GM19397 (cell line): Measurements from ENCODE around the gene NFATC4.

Experiments used
- ATAC-seq: cut with Tn5 transposase; IDR thresholded peaks from one replicate; pipeline ENCODE4 v1.9.1; 2021; ENCODE audit warnings: mild to moderate bottlenecking, moderate library complexity; ENCODE audit not compliant: unreplicated experiment

Gene NFATC4

DNA sequence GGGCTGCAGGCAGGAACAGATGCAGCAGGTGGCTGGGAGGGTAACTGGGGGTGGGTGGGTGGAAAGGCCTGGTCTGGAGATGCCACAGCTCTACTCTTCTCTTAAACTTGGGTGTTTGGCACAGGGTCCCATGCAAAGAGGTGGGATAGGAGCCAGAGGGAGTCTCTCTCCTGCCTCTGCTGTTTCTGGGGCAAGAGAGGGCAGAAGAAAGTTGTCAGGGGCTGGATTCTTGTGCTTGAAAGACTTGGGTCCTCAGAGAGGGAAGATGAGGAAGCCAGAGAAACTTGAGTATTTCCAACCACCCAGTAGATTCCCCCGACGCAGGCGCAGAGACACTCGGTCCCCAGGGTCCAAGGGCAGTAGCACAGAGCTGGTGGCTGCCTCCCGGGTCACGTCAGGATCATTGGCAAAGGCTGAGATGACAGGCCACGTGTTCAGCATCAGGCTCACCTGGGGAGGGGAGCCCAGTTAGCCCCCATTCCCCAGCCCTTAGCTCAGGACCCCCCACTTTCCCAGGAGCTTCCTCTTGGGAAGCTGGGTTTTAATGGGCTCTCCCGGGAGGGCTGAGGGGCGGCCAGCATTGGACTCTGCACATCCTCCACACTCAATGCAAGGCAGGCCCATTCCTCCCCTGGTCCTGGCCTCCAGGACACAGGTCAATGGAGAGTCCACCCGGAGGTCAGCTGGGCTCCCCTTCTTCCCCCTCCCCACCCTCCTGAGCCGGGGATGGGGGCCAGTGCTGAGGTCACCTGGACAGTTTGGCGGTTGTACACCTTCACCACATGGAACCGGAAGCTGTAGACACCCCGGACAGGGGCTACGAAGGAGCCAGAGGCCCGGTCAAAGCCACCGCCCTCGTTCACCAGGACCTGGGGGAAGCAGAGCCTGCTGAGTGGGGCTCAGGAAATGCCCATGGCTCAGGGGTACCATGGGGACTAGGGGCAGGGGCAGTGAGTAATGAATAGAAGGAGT lies 59.8 kb downstream of the NFATC4 start:
- no peak for ATAC-seq

GRCh38 chr14:24428628-24429394 lies 60.8 kb downstream of the NFATC4 start:
- no peak for ATAC-seq
